Measurements from ENCODE around the gene RAVER1.
A peak's percentile ranks its signal among the peaks of the same experiment; 100 is the strongest.
"Not testable (repeated sequence)": the region's sequence is repeated elsewhere in the genome, so short reads cannot be mapped to it uniquely, and the experiment has no call there.

Gene RAVER1

GRCh38 chr19:10289836-10290356 lies 43.4 kb downstream of the RAVER1 start, which contains the start of gene ICAM5:
Gene ICAM5 (plus strand): TSS chr19:10289952. CDS start chr19:10290044, 92 bp downstream.
- no peak for DNase-seq

DNA sequence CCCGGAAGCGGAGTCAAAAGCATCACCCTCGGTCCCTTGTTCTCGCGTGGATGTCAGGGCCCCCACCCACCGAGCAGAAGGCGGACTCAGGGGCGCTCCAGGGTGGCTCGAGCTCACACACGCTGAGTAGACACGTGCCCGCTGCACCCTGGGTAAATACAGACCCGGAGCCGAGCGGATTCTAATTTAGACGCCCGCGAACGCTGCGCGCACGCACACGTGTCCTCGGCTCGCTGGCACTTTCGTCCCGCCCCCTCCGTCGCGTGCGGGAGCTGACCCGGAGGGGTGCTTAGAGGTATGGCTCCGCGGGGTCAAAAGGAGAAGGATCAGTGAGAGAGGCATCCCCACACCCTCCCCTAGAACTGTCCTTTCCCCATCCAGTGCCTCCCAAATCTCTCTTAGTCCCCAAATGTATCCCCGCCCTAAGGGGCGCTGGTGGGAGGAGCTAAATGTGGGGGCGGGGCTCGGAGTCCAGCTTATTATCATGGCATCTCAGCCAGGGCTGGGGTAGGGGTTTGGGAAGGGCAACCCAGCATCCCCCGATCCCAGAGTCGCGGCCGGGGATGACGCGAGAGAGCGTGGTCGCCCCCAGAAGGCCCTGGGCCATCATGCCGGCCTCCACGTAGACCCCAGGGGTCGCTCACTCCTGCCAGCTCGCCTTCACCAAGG lies 44.0 kb downstream of the RAVER1 start:
- DNase-seq = peak; percentile 64 to 80

- peak; percentile 42 to 73 for DNase-seq
Measured at GRCh38 chr19:10288662-10289166, 44.6 kb downstream of the RAVER1 start.

GRCh38 chr19:10286803-10287737 lies 46.3 kb downstream of the RAVER1 start, which contains the start of gene ICAM4:
Gene ICAM4 (plus strand): TSS chr19:10286955. CDS start chr19:10287013, 58 bp downstream.
- no peak for DNase-seq

DNA sequence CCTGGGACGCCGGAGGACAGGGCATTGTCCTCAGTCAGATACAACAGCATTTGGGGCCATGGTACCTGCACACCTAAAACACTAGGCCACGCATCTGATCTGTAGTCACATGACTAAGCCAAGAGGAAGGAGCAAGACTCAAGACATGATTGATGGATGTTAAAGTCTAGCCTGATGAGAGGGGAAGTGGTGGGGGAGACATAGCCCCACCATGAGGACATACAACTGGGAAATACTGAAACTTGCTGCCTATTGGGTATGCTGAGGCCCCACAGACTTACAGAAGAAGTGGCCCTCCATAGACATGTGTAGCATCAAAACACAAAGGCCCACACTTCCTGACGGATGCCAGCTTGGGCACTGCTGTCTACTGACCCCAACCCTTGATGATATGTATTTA lies 47.9 kb downstream of the RAVER1 start:
- DNase-seq = no peak

GRCh38 chr19:10284960-10285278 lies 48.4 kb downstream of the RAVER1 start:
- DNase-seq = no peak

DNA sequence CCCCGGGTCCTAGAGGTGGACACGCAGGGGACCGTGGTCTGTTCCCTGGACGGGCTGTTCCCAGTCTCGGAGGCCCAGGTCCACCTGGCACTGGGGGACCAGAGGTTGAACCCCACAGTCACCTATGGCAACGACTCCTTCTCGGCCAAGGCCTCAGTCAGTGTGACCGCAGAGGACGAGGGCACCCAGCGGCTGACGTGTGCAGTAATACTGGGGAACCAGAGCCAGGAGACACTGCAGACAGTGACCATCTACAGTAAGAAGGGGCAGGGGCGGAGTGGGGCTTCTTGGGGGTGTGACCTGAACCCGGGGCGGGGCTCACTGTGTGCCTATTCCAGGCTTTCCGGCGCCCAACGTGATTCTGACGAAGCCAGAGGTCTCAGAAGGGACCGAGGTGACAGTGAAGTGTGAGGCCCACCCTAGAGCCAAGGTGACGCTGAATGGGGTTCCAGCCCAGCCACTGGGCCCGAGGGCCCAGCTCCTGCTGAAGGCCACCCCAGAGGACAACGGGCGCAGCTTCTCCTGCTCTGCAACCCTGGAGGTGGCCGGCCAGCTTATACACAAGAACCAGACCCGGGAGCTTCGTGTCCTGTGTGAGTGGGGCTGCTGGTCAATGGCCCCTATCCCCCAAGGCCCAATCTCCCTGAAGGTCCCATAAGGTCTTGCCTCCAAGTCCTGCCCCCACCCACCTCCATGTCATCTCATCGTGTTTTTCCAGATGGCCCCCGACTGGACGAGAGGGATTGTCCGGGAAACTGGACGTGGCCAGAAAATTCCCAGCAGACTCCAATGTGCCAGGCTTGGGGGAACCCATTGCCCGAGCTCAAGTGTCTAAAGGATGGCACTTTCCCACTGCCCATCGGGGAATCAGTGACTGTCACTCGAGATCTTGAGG lies 49.0 kb downstream of the RAVER1 start:
- no peak for DNase-seq

DNA sequence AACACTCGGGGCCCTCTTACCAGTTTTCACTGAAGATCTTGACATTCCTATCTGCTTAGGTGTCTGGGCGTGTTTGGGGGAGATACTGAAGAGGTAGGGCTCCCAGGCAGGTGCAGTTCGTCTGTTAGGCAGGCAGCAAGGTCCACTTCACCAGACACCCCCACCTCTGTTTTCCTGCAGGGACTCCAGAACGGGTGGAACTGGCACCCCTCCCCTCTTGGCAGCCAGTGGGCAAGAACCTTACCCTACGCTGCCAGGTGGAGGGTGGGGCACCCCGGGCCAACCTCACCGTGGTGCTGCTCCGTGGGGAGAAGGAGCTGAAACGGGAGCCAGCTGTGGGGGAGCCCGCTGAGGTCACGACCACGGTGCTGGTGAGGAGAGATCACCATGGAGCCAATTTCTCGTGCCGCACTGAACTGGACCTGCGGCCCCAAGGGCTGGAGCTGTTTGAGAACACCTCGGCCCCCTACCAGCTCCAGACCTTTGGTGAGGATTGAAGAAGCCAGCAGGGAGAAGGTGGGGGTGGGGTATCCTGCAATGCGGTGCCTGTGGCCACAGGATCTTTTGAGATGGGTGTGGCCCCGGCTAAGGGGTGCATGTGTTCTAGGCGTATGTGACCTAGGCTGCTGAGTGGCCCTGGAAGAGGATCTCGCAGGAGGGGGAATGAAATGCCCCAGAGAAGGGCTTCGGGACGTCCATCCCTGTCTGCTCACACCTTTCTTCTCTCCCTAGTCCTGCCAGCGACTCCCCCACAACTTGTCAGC lies 49.8 kb downstream of the RAVER1 start:
- no peak for DNase-seq

- DNase-seq = not testable (repeated sequence)
Measured at GRCh38 chr19:10282043-10282442, 51.3 kb downstream of the RAVER1 start.

- no peak for DNase-seq
Measured at GRCh38 chr19:10279737-10280442, 53.4 kb downstream of the RAVER1 start.

- no peak for DNase-seq
Measured at GRCh38 chr19:10278935-10279334, 54.4 kb downstream of the RAVER1 start.

- no peak for DNase-seq
Measured at GRCh38 chr19:10277795-10278589, 55.3 kb downstream of the RAVER1 start.

- DNase-seq = no peak
Measured at GRCh38 chr19:10274589-10274988, 58.7 kb downstream of the RAVER1 start.

GRCh38 chr19:10271543-10272086 lies 61.7 kb downstream of the RAVER1 start:
- no peak for DNase-seq

- DNase-seq = peak; percentile 30 to 49
Measured at GRCh38 chr19:10270616-10271394, 62.5 kb downstream of the RAVER1 start, which contains the start of gene ICAM1. Gene ICAM1 (plus strand): TSS chr19:10271120. CDS start chr19:10271160, 40 bp downstream.

GRCh38 chr19:10270180-10270615 lies 63.1 kb downstream of the RAVER1 start:
- DNase-seq = no peak

DNA sequence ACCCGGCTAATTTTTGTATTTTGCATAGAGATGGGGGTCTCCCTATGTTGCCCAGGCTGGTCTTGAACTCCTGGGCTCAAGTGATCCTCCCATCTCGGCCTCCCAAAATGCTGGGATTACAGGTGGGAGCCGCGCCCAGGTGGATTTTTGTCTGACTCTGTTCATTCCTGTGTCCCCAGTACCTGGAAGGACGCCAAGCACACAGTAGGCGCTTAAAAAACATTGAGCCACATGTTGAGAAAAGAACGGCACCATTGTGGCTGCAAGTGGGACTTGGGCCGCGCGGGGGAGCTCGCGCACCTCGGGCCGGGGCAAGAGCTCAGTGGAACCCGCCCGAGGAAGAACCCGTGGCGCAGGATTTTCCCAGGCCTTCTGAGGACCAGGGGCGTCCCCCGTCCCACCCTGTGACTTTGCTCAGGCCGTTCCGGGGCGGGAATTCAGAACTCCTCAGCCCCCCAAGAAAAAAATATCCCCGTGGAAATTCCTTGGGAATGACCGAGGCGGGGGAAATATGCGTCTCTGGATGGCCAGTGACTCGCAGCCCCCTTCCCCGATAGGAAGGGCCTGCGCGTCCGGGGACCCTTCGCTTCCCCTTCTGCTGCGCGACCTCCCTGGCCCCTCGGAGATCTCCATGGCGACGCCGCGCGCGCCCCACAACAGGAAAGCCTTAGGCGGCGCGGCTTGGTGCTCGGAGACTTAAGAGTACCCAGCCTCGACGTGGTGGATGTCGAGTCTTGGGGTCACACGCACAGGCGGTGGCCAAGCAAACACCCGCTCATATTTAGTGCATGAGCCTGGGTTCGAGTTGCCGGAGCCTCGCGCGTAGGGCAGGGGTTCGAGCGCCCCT lies 63.8 kb downstream of the RAVER1 start:
- peak in 1 of 2 experiments; percentile 57 for DNase-seq

GRCh38 chr19:10268071-10268470 lies 65.3 kb downstream of the RAVER1 start:
- DNase-seq = no peak
